Endothelial cell of umbilical vein (primary cell): ENCODE measurements around the gene RSPRY1. TPM values are rescaled to one million over a fixed set of nuclear protein-coding genes. Genes with fewer than 3 reads are reported as not detected.

Experiments used
- BruUV-seq: library from RNA; stranded (reverse); fragments of 400-500 nt; replicated peaks from 2 replicates; lab custom pipeline; 2021; lab: Mats Ljungman, UMichigan
- CTCF ChIA-PET: fragments of 300-600, 350-600 bp; sonication (Branson Sonifier 250); formaldehyde crosslinking; loops from one replicate; lab custom pipeline; 2021; ENCODE audit warnings: antibody characterized with exemption, inconsistent platforms; lab: Charles Lee
- POLR2A ChIA-PET: fragments of 300-600, 350-600 bp; sonication (Branson Sonifier 250); formaldehyde crosslinking; loops from one replicate; lab custom pipeline; 2021; ENCODE audit warnings: antibody characterized with exemption, inconsistent platforms; lab: Charles Lee
- DNase-seq: peaks from one replicate; pipeline ENCODE4 v3.0.0-alpha.2; 2011; ENCODE audit warnings: low read depth, low spot score
- FAIRE-seq: peaks from 2 replicates; lab custom pipeline; 2011; peaks lifted over from hg19 to GRCh38; lab: Jason Lieb, UNC
- H2AFZ ChIP-seq: 2 replicates; pipeline ENCODE4 v1.6.0; 2012; ENCODE audit warnings: low read depth, low read length, control low read depth, inconsistent platforms
- H3K27ac ChIP-seq: 2 replicates; pipeline ENCODE4 v1.5.1; 2011; ENCODE audit warnings: low read depth, mild to moderate bottlenecking, control low read depth, low read length, moderate library complexity; ENCODE audit not compliant: insufficient read depth
- H3K27me3 ChIP-seq, 2 experiments: 2 replicates each; pipeline versions ENCODE4 v1.6.0 to v1.6.1; 2011; ENCODE audit warnings: low read length in 2 of 2, mixed read lengths in 1 of 2; ENCODE audit not compliant: control insufficient read depth in 2 of 2, insufficient read depth in 2 of 2
- H3K36me3 ChIP-seq, 2 experiments: 2 replicates in 1 of 2; 3 replicates in 1 of 2; pipeline ENCODE4 v1.5.1; 2011; ENCODE audit warnings: low read length in 2 of 2, mild to moderate bottlenecking in 1 of 2, moderate library complexity in 1 of 2; ENCODE audit not compliant: control insufficient read depth in 2 of 2, insufficient read depth in 2 of 2; ENCODE audit errors: extremely low read depth in 1 of 2
- H3K4me1 ChIP-seq: 3 replicates; pipeline ENCODE4 v1.5.1; 2011; ENCODE audit warnings: mild to moderate bottlenecking, low read length; ENCODE audit not compliant: control insufficient read depth, insufficient read depth; ENCODE audit errors: extremely low read depth
- H3K4me2 ChIP-seq: 2 replicates; pipeline ENCODE4 v1.6.1; 2011; ENCODE audit warnings: low read length, control low read depth, mixed read lengths; ENCODE audit not compliant: insufficient read depth
- H3K4me3 ChIP-seq, 3 experiments: fragments of 200-600 bp in 1 of 3; sonication (generic), shearing (Covaris generic) in 1 of 3; replicated peaks in 1 of 3; 2 replicates each; pipeline ENCODE4 v1.5.1; 2011 to 2016; ENCODE audit warnings: control low read depth in 3 of 3, low read length in 3 of 3, mild to moderate bottlenecking in 2 of 3, inconsistent platforms in 1 of 3, low read depth in 1 of 3, moderate library complexity in 1 of 3; ENCODE audit not compliant: insufficient read depth in 1 of 3
- H3K79me2 ChIP-seq: 2 replicates; pipeline ENCODE4 v1.6.0; 2012; ENCODE audit warnings: low read length, inconsistent platforms; ENCODE audit not compliant: control insufficient read depth, insufficient read depth
- H3K9ac ChIP-seq: replicated peaks from 2 replicates; pipeline ENCODE3; 2011; ENCODE audit warnings: low read length, control low read depth; ENCODE audit not compliant: insufficient read depth; ENCODE audit errors: extremely low read depth
- H3K9me1 ChIP-seq: replicated peaks from 3 replicates; pipeline ENCODE4 v1.6.0; 2011; ENCODE audit warnings: mild to moderate bottlenecking, low read length; ENCODE audit not compliant: control insufficient read depth, insufficient read depth; ENCODE audit errors: extremely low read depth
- H3K9me3 ChIP-seq: replicated peaks from 2 replicates; pipeline ENCODE4 v1.5.1; 2012; ENCODE audit warnings: low read length, inconsistent platforms; ENCODE audit not compliant: control insufficient read depth, insufficient read depth
- H4K20me1 ChIP-seq: replicated peaks from 2 replicates; pipeline ENCODE3; 2011; ENCODE audit warnings: mild to moderate bottlenecking, low read length; ENCODE audit not compliant: control insufficient read depth, insufficient read depth; ENCODE audit errors: extremely low read depth
- CTCF ChIP-seq, 2 donors: IDR thresholded peaks; 1 replicate in 1 of 2; 2 replicates in 1 of 2; pipeline ENCODE4 v1.5.1; 2011; ENCODE audit warnings: low read length in 2 of 2, mild to moderate bottlenecking in 2 of 2, moderate library complexity in 2 of 2, control low read depth in 1 of 2, inconsistent platforms in 1 of 2, low read depth in 1 of 2; ENCODE audit not compliant: insufficient read depth in 1 of 2; ENCODE audit errors: extremely low read depth in 1 of 2
- EZH2 ChIP-seq: IDR thresholded peaks from 2 replicates; pipeline ENCODE4 v1.6.1; 2012; ENCODE audit warnings: borderline replicate concordance, low read depth, mild to moderate bottlenecking, moderate library complexity, low read length, inconsistent platforms; ENCODE audit not compliant: severe bottlenecking
- FOS ChIP-seq: IDR thresholded peaks from 2 replicates; pipeline ENCODE4 v1.6.1; 2011; ENCODE audit warnings: mild to moderate bottlenecking, low read length, moderate library complexity, borderline replicate concordance; ENCODE audit not compliant: insufficient read depth
- GATA2 ChIP-seq: IDR thresholded peaks from 2 replicates; pipeline ENCODE4 v1.7.0; 2011; ENCODE audit warnings: low read depth, mild to moderate bottlenecking, moderate library complexity, mixed read lengths, low read length; ENCODE audit not compliant: insufficient read length, insufficient read depth
- JUN ChIP-seq: IDR thresholded peaks from 2 replicates; pipeline ENCODE4 v1.6.1; 2011; ENCODE audit warnings: borderline replicate concordance, low read depth; ENCODE audit not compliant: insufficient read length, insufficient read depth
- MYC ChIP-seq: IDR thresholded peaks from one replicate; pipeline ENCODE4 v1.6.1; 2011; ENCODE audit warnings: mild to moderate bottlenecking, low read depth, low read length
- POLR2A ChIP-seq: IDR thresholded peaks from 2 replicates; pipeline ENCODE4 v1.6.1; 2012; ENCODE audit warnings: low read depth, mild to moderate bottlenecking, control low read depth, low read length
- POLR2AphosphoS5 ChIP-seq: IDR thresholded peaks from 2 replicates; pipeline ENCODE4 v1.6.1; 2012; ENCODE audit warnings: low read depth, mild to moderate bottlenecking, control low read depth, low read length, moderate library complexity; ENCODE audit not compliant: insufficient read depth
- dilution Hi-C: fragments of 300-500 bp; cut with MboI; formaldehyde crosslinking; loops from one replicate; pipeline ENCODE4 v1.15.0; 2019; ENCODE audit warnings: low sequenced_read_pairs; ENCODE audit not compliant: extremely low pct_ligation_motif_present
- intact Hi-C: fragments of 100-400 bp; cut with micrococcal nuclease; formaldehyde crosslinking; loops from one replicate; pipeline ENCODE4 v1.10.0; 2022
- polyA plus RNA-seq, 4 experiments: library from polyadenylated mRNA; depleted of rRNA in 3 of 4; stranded (reverse) in 3 of 4; unstranded in 1 of 4; fragments of >200 nt; gene quantifications; 2 replicates each; pipeline versions ENCODE4 v1.2.1 to v1.2.3, GENCODE V29; 2011 to 2012; ENCODE audit warnings: missing spikeins in 1 of 4
- total RNA-seq: library from RNA; stranded (reverse); gene quantifications from 2 replicates; pipeline ENCODE4 v1.2.3, GENCODE V29; 2021
- TF ChIP-seq, protein P1 (sequence below): IDR thresholded peaks from 2 replicates; pipeline ENCODE4 v1.6.1; 2011; ENCODE audit not compliant: insufficient read depth, insufficient read length

RSPRY1 gene
- total and polyA plus RNA-seq, 2 donors (not counting 3 experiments of a cell fraction or from before 2014, with no cell fraction given) = 28.5 to 55.1 TPM

DNA sequence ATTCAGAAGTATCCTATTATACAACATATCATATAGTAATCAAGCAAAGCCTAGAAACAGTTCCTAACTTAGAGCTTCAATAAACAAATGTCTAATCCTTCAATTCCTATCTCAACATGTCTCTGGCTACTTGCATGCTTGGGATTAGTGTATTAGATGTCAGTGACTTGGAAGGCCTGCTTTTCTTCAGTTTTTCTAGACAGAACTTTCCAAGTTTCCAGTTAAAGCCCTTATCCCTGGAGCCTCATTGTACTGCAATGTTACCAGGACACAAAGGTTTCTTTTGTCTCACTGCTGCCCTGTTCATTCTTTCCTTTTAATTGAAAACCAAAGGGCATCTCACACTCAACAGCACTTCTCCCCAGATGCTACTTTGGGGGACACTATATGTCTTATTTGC lies 16.8 kb upstream of the RSPRY1 start:
- no peaks in the 10 kb centered on the region for H3K27me3 ChIP-seq
- BruUV-seq = no TSS peak
- TF ChIP-seq FOS (no peak), CTCF (IDR thresholded peaks at IDR 0.05; ENCODE audit: extremely low read depth in 1 of 2, insufficient read depth in 1 of 2, low read depth in 1 of 2, low read length in 2 of 2) (no peak), GATA2 (no peak), POLR2AphosphoS5 (no peak), POLR2A (no peak), JUN (no peak), MYC (no peak), EZH2 (no peak)
- TF ChIP-seq, protein P1, sequence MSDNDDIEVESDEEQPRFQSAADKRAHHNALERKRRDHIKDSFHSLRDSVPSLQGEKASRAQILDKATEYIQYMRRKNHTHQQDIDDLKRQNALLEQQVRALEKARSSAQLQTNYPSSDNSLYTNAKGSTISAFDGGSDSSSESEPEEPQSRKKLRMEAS = no peak
- H2AFZ ChIP-seq = no peak overlapping the region
- CTCF ChIA-PET = interaction anchor here (0.8 to 5.7 kb wide), 6 partner anchors 25 to 205 kb away, joined by 3 to 71 read pairs (median 4); partner anchors contain the start of gene CPNE2
- POLR2A ChIA-PET = no interaction called here
- H3K4me2 ChIP-seq = no peak overlapping the region
- intact Hi-C loops (no loop called here), dilution Hi-C loops (no loop called here)
- H3K4me1 ChIP-seq = no peaks in the 10 kb centered on the region
- no peaks in the 10 kb centered on the region for H4K20me1 ChIP-seq
- no peak overlapping the region for H3K27ac ChIP-seq
- H3K36me3 ChIP-seq = peaks cover 12% of the 10 kb centered on the region in 2 experiments
- H3K9ac ChIP-seq = no peak overlapping the region
- no peaks in the 10 kb centered on the region for H3K9me1 ChIP-seq
- H3K4me3 ChIP-seq = no peak overlapping the region
- no peak for FAIRE-seq
- H3K79me2 ChIP-seq = no peaks in the 10 kb centered on the region
- DNase-seq = no peak
- no peaks in the 10 kb centered on the region for H3K9me3 ChIP-seq
